Gastroesophageal sphincter (tissue), 3 donors: ENCODE data around the gene CHRM1.

Experiments
- CTCF ChIP-seq, 4 experiments: fragments of 200-600 bp in 2 of 4; fragments of 450-650 bp in 2 of 4; sonication (generic) in 1 of 4; IDR thresholded peaks; one replicate each; pipeline ENCODE4 v1.5.1; 2017 to 2019; ENCODE audit warnings: antibody characterized with exemption in 4 of 4, mild to moderate bottlenecking in 2 of 4, moderate library complexity in 2 of 4
- POLR2A ChIP-seq, 2 donors: fragments of 450-650 bp; IDR thresholded peaks; one replicate each; pipeline ENCODE4 v1.6.1; 2017; ENCODE audit warnings: antibody characterized with exemption in 2 of 2, mild to moderate bottlenecking in 2 of 2, moderate library complexity in 1 of 2
- POLR2AphosphoS5 ChIP-seq: sonication (generic); formaldehyde crosslinking; IDR thresholded peaks from one replicate; pipeline ENCODE4 v1.6.1; 2017; ENCODE audit warnings: antibody characterized with exemption

GRCh38 chr11:62958547-62959421, 37.6 kb upstream of the CHRM1 start:
- no peak for TF ChIP-seq POLR2A (IDR thresholded peaks at IDR 0.05)
- no peak for TF ChIP-seq POLR2AphosphoS5
- no peak for TF ChIP-seq CTCF (IDR thresholded peaks at IDR 0.05)
